ENCODE data around the gene GNLY.

GRCh38 chr2:85702800-85703199 lies 8.6 kb downstream of the GNLY start:
- TF ChIP-seq CTCF (IDR thresholded peaks at IDR 0.05; ENCODE audit: low read depth, low read length): no peak
- no peak for TF ChIP-seq EZH2phosphoT487 (IDR thresholded peaks at IDR 0.05; ENCODE audit: low read depth)

All from OCI-LY3 (cell line).